Measurements from ENCODE around the gene VANGL1. TPM values are rescaled to one million over a fixed set of nuclear protein-coding genes. Genes with fewer than 3 reads are reported as not detected.

The VANGL1 gene
- total RNA-seq, 2 experiments from 2014 or later, result 4.2 to 4.4 TPM

DNA sequence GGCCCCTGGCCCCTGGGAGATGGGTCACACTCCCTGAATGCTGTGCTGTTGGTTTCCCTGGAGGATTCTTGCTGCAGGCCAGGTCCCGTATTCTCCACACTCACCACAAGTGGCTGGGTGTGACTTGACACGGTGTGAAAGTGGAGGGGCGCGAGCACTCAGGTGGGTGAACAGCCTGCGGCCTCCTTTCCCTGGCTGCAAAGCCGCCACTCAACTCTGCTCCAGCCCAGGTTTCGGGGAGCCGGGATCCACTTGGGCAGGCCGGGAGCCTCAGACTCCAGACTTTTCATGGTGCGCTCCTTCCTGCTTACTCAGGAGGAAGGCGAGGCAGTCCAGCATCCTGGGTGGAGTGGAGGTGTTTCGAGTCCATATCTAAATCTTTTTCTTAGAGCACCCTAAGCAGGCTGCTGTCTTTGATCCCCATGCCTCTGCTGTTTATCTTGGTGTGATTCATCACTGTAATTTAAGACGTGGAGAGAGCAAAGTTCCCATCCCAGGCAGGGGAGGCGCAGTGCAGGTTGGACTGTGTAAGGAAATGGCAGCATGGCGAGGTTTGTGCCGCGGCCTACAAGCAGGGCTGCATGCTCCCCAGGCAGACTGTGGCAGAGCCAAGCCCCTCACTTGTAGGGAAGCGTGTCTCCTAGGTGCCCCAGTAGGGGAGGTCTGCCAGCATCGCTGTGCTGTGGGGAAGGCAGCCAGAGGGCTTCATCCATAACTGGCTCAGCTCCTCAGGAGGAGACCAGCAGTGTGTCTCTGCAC is 29.6 kb downstream of the VANGL1 start:
- H3K4me1 Mint-ChIP-seq (ENCODE audit: low read depth), result no peaks in the 10 kb centered on the region
- no peak overlapping the region for H3K27ac Mint-ChIP-seq
- H3K36me3 Mint-ChIP-seq, result peaks cover 3% of the 10 kb centered on the region
- H3K9me3 Mint-ChIP-seq, result no peaks in the 10 kb centered on the region
- no peaks in the 10 kb centered on the region for H3K27me3 Mint-ChIP-seq
- no peak for DNase-seq
- intact Hi-C loops (cut with micrococcal nuclease), result loop anchor here (10.0 kb wide), 1 partner anchor 73 kb away; no protein-coding TSS in a partner anchor
- H3K4me3 Mint-ChIP-seq, result no peak overlapping the region
- ChIA-PET CTCF (no interaction called here), POLR2A (no interaction called here)

DNA sequence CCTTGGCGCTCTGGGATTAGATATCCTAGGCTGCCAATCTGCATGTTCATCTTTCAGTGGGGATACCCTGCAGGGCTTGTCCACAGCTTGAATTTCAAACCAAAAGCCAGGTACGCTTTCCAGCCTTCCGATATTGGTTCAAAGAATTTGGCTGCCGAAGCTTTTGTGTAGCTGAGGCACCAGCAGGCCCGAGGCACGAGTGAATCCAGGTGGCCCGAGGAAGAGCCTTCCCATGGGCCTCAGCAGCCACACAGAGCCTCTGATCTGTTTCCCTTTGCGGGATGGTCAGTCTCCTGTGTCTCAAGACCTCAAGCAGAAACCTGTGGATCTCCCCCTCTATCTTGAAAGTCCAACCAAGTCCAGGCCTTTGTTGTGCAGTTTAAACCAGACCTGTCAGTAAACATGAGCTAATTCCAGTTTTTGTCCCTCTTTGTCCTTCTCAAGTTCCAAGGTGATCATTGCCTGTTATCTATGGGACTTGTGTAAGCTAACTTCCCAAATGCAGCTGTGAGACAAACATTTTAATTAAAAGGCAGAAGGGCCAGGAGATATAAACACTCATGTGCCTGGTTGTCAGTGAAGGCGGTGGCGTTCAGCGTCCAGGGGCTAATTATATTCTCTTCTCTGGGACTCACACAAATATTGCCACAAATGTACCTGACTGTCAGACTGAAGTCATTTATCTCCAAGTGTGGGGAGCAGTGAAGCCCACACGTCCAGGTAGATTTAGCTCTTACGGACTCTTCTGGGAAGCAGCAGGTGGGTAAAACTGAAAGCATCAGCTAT is 30.6 kb downstream of the VANGL1 start:
- no peak overlapping the region for H3K27ac Mint-ChIP-seq
- intact Hi-C loops (cut with micrococcal nuclease), result loop anchor here (10.0 kb wide), 1 partner anchor 72 kb away; no protein-coding TSS in a partner anchor
- peaks cover 2% of the 10 kb centered on the region for H3K36me3 Mint-ChIP-seq
- H3K9me3 Mint-ChIP-seq, result no peaks in the 10 kb centered on the region
- H3K27me3 Mint-ChIP-seq, result no peaks in the 10 kb centered on the region
- no peak overlapping the region for H3K4me3 Mint-ChIP-seq
- DNase-seq, result no peak
- ChIA-PET POLR2A (no interaction called here), CTCF (no interaction called here)
- no peaks in the 10 kb centered on the region for H3K4me1 Mint-ChIP-seq (ENCODE audit: low read depth)

DNA sequence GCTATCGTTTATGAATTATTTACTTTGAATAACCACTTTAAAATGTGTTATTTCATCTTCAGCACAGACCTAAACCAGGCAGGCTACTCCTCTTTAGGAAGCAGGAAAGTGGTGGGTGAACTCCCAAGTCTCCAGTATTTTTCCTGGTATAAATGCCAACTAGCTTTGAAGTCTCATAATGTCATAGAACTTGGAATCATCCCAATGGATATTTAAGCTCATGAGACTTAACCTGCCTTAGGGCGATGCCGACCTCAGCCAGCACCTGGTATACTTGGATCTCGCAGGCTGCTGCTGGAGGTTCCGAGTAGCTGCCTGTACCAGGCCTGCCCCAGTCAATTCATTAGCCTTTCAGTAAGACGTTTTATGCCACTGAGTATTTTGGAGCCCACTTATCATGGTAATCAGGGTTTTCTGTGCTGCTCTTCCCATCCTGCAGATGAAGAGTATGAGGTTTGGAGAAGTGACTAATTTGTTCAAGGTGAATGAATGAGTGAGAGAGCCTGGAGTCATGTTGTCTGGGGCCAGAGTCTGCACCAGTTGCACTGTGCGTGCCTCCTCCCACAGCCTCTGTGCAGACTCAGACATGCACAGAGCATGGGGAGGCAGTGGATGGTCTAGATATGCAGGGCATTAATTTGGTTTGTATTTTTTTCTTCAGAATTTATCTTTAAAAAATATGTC is 34.9 kb downstream of the VANGL1 start:
- intact Hi-C loops (cut with micrococcal nuclease), result loop anchor here (10.0 kb wide), 1 partner anchor 68 kb away; no protein-coding TSS in a partner anchor
- Mint-ChIP-seq H3K27ac (no peak overlapping the region), H3K4me3 (no peak overlapping the region), H3K27me3 (no peaks in the 10 kb centered on the region), H3K36me3 (no peaks in the 10 kb centered on the region), H3K4me1 (ENCODE audit: low read depth) (no peaks in the 10 kb centered on the region), H3K9me3 (no peaks in the 10 kb centered on the region)
- ChIA-PET CTCF (no interaction called here), POLR2A (no interaction called here)
- DNase-seq, result no peak

DNA sequence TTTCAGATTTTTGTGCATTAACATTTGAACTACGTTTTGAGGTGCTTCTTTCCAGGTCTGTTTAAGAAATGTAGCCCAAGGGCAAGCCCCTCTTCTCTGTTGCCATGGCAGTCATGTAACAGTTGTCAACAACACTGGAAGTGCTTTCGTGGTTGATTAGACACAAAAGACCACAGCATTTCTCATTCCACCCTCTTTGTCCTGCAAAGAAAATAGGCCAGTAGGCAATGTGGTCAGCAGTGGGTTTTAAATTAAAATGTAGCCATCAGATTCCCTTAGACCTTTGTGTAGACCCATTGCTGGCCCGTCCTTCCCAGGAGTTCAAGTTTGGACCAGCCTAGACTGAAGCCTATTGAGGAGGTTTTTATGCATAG is 35.4 kb downstream of the VANGL1 start:
- Mint-ChIP-seq H3K27me3 (no peaks in the 10 kb centered on the region), H3K27ac (no peak overlapping the region), H3K36me3 (no peaks in the 10 kb centered on the region), H3K4me1 (ENCODE audit: low read depth) (no peaks in the 10 kb centered on the region), H3K9me3 (no peaks in the 10 kb centered on the region), H3K4me3 (no peak overlapping the region)
- intact Hi-C loops (cut with micrococcal nuclease), result loop anchor here (10.0 kb wide), 1 partner anchor 68 kb away; no protein-coding TSS in a partner anchor
- no peak for DNase-seq
- ChIA-PET CTCF (no interaction called here), POLR2A (no interaction called here)

DNA sequence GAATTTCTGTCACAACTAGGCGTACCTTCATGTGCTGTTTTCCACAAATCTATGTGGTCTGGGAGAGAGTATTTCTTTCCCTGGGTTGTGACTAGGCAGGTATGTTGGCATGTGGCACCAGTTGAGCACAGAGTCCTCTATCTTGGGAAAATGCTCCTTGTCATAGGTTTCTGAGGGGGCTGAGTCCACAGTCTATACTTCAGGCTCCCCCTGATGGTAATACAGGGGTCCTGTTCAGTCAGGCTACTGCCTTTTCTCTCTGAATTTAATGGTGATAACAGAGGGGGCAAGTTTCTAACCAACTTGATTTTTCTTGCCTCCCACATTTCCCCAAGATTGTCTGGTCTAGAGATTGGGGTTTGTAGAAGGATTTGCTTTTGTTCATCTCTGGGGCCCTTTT is 35.8 kb downstream of the VANGL1 start:
- no peak overlapping the region for H3K27ac Mint-ChIP-seq
- no peak for DNase-seq
- no peaks in the 10 kb centered on the region for H3K36me3 Mint-ChIP-seq
- H3K27me3 Mint-ChIP-seq, result no peaks in the 10 kb centered on the region
- intact Hi-C loops (cut with micrococcal nuclease), result loop anchor here (10.0 kb wide), 1 partner anchor 67 kb away; no protein-coding TSS in a partner anchor
- ChIA-PET POLR2A (no interaction called here), CTCF (no interaction called here)
- H3K4me3 Mint-ChIP-seq, result no peak overlapping the region
- H3K4me1 Mint-ChIP-seq (ENCODE audit: low read depth), result no peaks in the 10 kb centered on the region
- H3K9me3 Mint-ChIP-seq, result no peaks in the 10 kb centered on the region

DNA sequence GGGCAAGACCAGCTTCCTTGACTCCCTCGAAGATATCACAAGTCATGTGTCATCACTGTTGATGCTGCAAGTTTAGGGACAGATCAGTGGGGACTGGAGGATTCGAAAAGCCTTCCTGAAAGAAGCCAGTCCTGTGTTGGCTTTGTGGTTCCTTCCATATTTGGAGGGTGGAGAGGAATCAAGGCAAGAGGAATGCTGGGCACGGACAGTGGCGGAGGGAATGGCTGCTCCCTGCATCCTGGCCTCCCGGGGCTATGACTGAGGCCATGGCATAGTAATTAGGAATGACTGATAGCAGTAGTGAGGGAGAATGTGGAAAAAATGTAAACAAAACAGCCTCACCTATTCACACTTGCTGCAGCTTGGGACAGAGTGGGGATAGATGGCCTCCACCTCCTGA is 36.4 kb downstream of the VANGL1 start:
- Mint-ChIP-seq H3K27ac (no peak overlapping the region), H3K36me3 (no peaks in the 10 kb centered on the region), H3K4me3 (no peak overlapping the region), H3K9me3 (no peaks in the 10 kb centered on the region), H3K27me3 (no peaks in the 10 kb centered on the region), H3K4me1 (ENCODE audit: low read depth) (no peaks in the 10 kb centered on the region)
- DNase-seq, result no peak
- intact Hi-C loops (cut with micrococcal nuclease), result loop anchor here (10.0 kb wide), 1 partner anchor 67 kb away; no protein-coding TSS in a partner anchor
- ChIA-PET POLR2A (no interaction called here), CTCF (interaction anchor here (0.9 kb wide), 1 partner anchor 28 kb away, joined by 5 read pairs; no protein-coding TSS in a partner anchor)

DNA sequence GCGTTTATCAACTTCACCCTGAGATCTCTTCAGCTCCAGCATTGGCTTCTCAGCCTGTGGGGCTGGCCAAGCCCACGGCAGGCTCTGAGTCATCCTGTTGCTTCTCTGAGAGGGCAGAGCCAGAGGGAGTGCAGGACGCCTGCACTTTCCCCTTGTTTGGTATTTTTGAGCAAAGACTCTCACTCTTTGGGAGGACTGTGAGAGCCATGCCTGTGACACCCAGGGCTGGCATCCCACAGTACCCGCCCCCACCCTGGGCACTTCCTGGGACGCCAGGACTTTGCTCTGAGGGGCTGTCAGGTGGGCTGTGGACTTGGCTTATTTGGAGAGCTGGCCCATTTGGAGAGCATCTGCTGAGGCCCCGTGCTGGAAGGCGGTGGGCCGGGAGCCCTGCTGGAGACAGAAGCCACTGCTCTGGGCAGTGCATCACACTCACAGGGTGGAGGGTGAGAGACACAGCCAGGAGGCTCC is 37.4 kb downstream of the VANGL1 start:
- no peak for DNase-seq
- H3K4me3 Mint-ChIP-seq, result no peak overlapping the region
- CTCF ChIA-PET, result interaction anchor here (0.9 kb wide), 1 partner anchor 27 kb away, joined by 5 read pairs; no protein-coding TSS in a partner anchor
- no peaks in the 10 kb centered on the region for H3K27me3 Mint-ChIP-seq
- no peaks in the 10 kb centered on the region for H3K9me3 Mint-ChIP-seq
- POLR2A ChIA-PET, result no interaction called here
- H3K36me3 Mint-ChIP-seq, result no peaks in the 10 kb centered on the region
- H3K27ac Mint-ChIP-seq, result no peak overlapping the region
- H3K4me1 Mint-ChIP-seq (ENCODE audit: low read depth), result no peaks in the 10 kb centered on the region
- intact Hi-C loops (cut with micrococcal nuclease), result loop anchor here (10.0 kb wide), 1 partner anchor 66 kb away; no protein-coding TSS in a partner anchor

DNA sequence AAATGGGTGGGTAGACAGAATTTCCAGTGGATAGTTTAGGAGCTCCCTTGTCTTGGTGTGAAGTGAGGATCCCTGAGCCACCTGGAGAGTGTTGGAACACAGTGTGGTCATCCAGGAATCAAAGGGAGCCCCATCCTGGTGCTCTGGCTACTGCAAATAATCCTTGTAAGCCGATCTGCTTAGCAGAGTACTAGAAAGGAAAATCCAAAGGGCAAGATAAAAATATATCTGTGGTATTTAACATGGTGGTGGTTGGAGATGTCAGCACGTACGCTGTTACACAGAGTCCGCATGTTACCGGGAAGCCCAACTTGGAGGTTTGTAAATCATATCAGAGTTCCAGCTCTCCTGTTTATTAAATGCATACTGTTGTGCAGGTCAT is 39.0 kb downstream of the VANGL1 start:
- Mint-ChIP-seq H3K36me3 (no peaks in the 10 kb centered on the region), H3K9me3 (no peaks in the 10 kb centered on the region), H3K4me1 (ENCODE audit: low read depth) (no peaks in the 10 kb centered on the region), H3K4me3 (no peak overlapping the region), H3K27ac (no peak overlapping the region), H3K27me3 (no peaks in the 10 kb centered on the region)
- ChIA-PET POLR2A (no interaction called here), CTCF (interaction anchor here (1.0 kb wide), 1 partner anchor 26 kb away, joined by 3 read pairs; no protein-coding TSS in a partner anchor)
- no peak for DNase-seq
- intact Hi-C loops (cut with micrococcal nuclease), result loop anchor here (10.0 kb wide), 1 partner anchor 46 kb away; no protein-coding TSS in a partner anchor

DNA sequence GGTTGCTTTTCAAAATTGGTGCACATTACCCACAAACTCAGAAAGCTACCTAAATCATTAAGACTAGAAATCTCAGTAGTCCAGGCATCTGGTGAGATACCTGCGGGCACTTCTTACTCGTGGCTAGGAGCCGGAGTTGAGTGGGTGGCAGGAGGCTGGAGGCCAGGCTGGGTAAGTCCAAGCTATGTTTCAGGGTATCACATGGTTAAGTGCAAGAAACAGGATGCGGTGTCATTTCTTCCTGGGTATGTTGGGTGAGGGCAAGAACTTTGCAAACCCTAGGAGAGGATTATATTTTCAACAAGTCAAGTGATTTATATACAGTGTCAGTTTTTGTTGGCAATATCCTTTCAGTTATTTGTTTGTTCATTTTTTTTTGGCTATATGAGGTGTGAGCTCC is 41.0 kb downstream of the VANGL1 start:
- ChIA-PET CTCF (interaction anchor here (1.5 kb wide), 1 partner anchor 24 kb away, joined by 3 read pairs; no protein-coding TSS in a partner anchor), POLR2A (no interaction called here)
- no peaks in the 10 kb centered on the region for H3K27me3 Mint-ChIP-seq
- DNase-seq, result no peak
- intact Hi-C loops (cut with micrococcal nuclease), result loop anchor here (10.0 kb wide), 1 partner anchor 48 kb away; no protein-coding TSS in a partner anchor
- H3K27ac Mint-ChIP-seq, result no peak overlapping the region
- no peaks in the 10 kb centered on the region for H3K36me3 Mint-ChIP-seq
- H3K4me3 Mint-ChIP-seq, result no peak overlapping the region
- no peaks in the 10 kb centered on the region for H3K9me3 Mint-ChIP-seq
- no peaks in the 10 kb centered on the region for H3K4me1 Mint-ChIP-seq (ENCODE audit: low read depth)

DNA sequence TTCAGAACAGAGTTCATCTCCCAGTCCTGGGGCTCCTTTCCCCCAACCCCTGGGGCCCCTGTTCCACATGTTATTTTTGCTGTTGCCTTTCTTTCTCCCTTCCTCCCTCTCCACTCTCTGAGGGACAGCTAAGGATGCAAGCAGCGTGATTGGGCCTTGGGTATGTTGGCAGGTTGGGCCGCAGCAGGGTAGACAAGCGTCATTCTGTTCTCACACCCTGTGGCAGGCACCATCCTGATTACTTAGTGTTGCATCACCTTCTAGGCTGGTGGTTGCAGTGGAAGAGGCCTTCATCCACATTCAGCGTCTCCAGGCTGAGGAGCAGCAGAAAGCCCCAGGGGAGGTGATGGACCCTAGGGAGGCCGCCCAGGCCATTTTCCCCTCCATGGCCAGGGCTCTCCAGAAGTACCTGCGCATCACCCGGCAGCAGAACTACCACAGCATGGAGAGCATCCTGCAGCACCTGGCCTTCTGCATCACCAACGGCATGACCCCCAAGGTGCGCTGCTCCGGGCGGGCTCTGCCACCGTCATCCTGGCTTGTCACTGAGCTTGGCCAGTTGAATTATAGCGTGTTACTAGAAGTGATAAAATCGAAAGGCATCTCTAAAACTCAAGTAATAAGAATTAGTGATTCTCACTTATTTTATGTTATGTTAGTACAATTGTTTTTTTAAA is 43.4 kb downstream of the VANGL1 start:
- Mint-ChIP-seq H3K4me1 (ENCODE audit: low read depth) (no peaks in the 10 kb centered on the region), H3K27ac (no peak overlapping the region), H3K4me3 (no peak overlapping the region), H3K27me3 (no peaks in the 10 kb centered on the region), H3K36me3 (peaks cover 2% of the 10 kb centered on the region), H3K9me3 (no peaks in the 10 kb centered on the region)
- ChIA-PET POLR2A (no interaction called here), CTCF (no interaction called here)
- intact Hi-C loops (cut with micrococcal nuclease), result loop anchor here (10.0 kb wide), 1 partner anchor 50 kb away; no protein-coding TSS in a partner anchor
- no peak for DNase-seq

DNA sequence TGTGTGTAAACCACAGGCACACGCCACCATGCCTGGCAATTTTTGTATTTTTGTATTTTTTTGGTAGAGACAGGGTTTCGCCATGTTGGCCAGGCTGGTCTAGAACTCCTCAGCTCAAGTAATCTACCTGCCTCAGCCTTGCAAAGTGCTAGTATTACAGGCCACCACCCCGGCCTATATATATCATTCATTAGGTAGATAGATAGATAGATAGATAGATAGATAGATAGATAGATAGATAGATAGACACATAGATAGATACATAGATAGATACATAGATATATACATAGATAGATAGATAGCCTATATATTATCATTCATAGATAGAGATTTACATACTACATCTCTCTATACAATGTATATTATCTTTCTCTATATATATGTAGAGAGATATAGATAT is 46.0 kb downstream of the VANGL1 start:
- Mint-ChIP-seq H3K9me3 (no peaks in the 10 kb centered on the region), H3K4me1 (ENCODE audit: low read depth) (no peaks in the 10 kb centered on the region), H3K27ac (no peak overlapping the region), H3K36me3 (peaks cover 5% of the 10 kb centered on the region), H3K4me3 (no peak overlapping the region), H3K27me3 (no peaks in the 10 kb centered on the region)
- CTCF ChIA-PET, result interaction anchor here (0.8 to 0.9 kb wide), 2 partner anchors 18 to 19 kb away, joined by 3 to 4 read pairs; no protein-coding TSS in a partner anchor
- DNase-seq, result no peak
- POLR2A ChIA-PET, result interaction anchor here (1.2 kb wide), 1 partner anchor 18 kb away, joined by 3 read pairs; no protein-coding TSS in a partner anchor
- intact Hi-C loops (cut with micrococcal nuclease), result loop anchor here (10.0 kb wide), 1 partner anchor 53 kb away; no protein-coding TSS in a partner anchor

Data from activated CD4-positive, alpha-beta memory T cell treated with anti-CD3 and anti-CD28 coated beads for 36 hours (primary cell).